Ovary (tissue), 3 donors: ENCODE data around the gene ZNRF4.

Source experiments
- CTCF ChIP-seq, 3 donors: fragments of 450-650 bp in 2 of 3; fragments of 200-600 bp in 1 of 3; IDR thresholded peaks; one replicate each; pipeline versions ENCODE4 v1.5.1 to v1.8.0; 2016 to 2022; ENCODE audit warnings: antibody characterized with exemption in 3 of 3, mild to moderate bottlenecking in 1 of 3
- EP300 ChIP-seq: sonication (generic); formaldehyde crosslinking; IDR thresholded peaks from one replicate; pipeline ENCODE4 v1.6.1; 2017; ENCODE audit warnings: antibody characterized with exemption
- POLR2A ChIP-seq: fragments of 450-650 bp; IDR thresholded peaks from one replicate; pipeline ENCODE4 v1.6.1; 2017; ENCODE audit warnings: antibody characterized with exemption, mild to moderate bottlenecking, moderate library complexity
- donor health status: DM: no; HTN: no; CAD: no.

GRCh38 chr19:5458420-5458819 lies 3.2 kb downstream of the ZNRF4 start:
- no peak for TF ChIP-seq CTCF (IDR thresholded peaks at IDR 0.05)
- TF ChIP-seq POLR2A, result no peak
- no peak for TF ChIP-seq EP300
